GM21526 (cell line): ENCODE results near the gene NRF1.
"Not testable (repeated sequence)": the region's sequence is repeated elsewhere in the genome, so short reads cannot be mapped to it uniquely, and the experiment has no call there.

Experiments used
- ATAC-seq: cut with Tn5 transposase; IDR thresholded peaks from one replicate; pipeline ENCODE4 v1.9.1; 2021; ENCODE audit warnings: moderate library complexity; ENCODE audit not compliant: unreplicated experiment, low FRiP score

NRF1 gene

DNA sequence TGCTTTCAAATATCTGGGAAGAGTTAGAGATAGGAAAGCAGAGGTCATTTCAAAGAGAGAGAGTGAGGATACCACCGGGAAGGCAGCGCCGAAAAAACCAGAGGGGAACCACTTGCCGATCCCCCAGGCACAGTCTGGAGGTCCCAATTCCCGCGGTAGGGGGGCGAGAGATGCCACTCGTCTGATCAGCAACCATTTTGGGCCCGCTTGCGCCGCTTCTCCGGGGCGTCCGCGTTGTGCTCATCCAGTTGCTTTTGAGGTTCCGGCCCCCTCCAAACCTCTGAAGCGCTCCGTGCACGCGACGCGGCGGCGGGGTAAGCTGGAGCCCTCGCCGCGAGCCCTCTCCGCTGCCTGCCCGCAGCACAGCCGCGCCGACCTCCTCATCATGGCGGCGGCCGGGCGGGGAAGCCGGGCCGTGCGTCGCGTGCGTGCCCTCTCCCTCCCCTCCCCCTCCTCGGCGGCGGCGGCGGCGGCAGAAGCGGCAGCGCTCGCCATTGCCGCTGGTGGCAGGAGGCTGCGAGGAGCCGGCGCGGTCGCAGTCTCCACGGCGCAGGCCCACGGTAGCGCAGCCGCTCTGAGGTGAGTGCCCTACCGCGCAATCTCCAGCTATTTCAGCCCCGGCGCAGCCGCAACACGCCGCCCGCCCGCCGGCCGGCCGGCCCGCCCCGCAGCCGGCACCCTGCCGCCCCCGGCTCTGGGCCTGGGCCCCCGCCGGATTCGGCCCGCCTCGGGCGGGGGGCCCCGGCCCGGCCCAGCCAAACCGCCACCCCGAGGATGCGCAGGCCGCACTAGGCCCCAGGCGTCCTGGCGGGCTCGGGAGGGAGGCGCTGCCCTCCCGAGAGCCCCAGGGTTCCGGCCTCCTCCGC, at the start of gene NRF1:
Gene NRF1 (plus strand): TSS at position 475 of the 866 bp plus-strand sequence. CDS start 45,632 bp downstream, outside the sequence.
- peak; percentile 60 for ATAC-seq

DNA sequence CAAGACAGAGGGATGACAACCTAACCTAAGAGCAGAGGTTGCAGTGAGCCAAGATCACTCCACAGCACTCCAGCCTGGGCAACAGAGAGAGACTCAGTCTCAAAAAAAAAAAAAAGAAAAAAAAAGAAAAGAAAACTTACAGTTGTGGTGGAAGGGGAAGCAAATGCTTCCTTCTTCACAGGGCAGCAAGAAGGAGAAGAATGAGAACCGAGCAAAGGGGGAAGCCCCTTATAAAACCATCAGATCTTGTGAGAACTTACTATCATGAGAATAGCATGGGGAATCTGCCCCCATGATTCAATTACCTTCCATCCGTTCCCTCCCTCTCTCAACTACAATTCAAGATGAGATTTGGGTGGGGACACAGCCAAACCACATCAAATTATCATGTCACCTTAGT, 45.2 kb upstream of the NRF1 start:
- not testable (repeated sequence) for ATAC-seq

DNA sequence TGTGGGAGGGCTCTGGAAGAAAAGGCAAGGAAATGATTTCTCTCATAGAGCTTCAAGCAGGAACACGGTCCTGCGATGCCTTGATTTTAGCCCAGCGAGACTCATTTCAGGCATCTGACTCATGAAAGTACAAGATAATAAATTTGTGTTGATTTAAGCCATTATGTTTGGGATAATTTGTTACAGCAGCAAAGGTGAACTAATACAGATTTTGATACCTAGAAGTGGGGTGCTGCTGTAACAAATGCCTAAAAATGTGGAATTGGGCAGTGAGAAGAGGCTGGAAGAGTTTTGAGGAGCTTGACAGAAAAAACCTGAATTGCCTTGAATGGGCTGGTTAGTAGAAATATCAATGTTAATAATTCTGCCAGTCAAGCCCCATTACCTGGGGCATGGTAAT, 44.1 kb upstream of the NRF1 start:
- no peak for ATAC-seq

DNA sequence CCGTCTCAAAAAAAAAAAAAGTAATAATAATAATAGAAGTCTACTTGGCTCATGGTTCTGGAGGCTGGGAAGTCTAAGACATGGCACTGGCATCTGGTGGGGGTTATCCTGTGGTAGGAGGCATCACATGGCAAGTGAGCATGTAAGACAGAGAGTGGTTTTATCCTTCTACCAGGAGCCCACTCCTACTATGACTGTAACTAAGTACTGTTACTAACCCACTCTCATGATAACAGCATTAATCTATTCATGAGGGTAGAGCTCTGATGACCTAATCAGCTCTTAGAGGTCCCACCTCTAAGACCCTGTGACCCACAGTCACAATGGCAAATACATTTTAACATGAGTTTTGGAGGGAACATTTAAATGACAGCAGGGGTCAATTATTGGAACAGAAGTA, 43.3 kb upstream of the NRF1 start:
- ATAC-seq, result no peak

DNA sequence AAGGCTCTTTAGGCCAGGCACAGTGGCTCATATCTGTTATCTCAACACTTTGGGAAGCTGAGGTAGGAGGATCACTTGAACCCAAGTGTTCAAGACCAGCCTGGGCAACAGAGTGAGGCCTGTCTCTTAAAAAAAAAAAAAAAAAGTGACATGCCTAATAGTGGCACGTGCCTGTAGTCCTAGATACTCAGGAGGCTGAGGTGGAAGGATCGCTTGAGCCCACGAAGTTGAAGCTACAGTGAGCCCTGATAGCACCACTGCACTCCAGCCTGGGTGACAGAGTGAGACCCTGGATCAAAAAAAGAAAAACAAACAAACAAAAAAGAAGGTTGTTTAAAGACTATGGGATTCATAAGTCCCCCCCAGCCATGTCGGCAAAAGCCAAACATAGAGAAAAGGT, 42.2 kb upstream of the NRF1 start:
- no peak for ATAC-seq

DNA sequence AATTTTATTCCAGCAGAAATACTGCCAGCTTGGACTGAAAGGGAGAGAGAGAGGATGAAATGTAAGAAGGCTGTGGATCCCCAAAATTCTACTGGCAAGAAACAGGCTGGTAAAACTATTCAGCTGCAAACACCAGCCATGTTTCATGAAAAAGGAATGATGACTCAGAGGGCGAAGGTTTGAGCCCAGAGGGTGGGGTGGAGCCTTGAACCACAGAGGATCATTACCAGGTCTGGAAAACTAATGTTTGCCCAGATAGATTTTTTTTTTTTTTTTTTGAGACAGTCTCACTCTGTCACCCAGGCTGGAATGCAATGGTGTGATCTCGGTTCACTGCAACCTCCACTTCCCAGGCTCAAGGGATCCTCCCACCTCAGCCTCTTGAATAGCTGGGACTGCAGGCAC, 41.7 kb upstream of the NRF1 start:
- no peak for ATAC-seq

DNA sequence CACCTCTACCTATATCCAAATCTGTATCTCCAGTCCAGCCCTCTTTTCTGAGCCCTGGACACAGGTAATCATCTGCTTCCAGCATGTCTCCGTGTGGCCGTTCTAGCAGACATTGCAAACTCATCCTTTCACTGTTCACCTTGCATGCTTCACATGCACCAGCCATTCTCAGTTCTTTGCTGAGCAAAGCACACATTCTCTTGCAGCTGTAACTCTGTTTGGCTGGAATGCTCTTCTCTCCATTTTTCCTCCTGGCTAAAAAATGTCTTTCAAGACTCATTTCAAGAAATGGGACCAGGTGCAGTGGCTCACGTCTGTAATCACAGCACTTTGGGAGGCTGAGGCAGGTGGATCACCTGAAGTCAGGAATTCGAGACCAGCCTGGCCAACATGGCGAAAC, 40.3 kb upstream of the NRF1 start:
- no peak for ATAC-seq

DNA sequence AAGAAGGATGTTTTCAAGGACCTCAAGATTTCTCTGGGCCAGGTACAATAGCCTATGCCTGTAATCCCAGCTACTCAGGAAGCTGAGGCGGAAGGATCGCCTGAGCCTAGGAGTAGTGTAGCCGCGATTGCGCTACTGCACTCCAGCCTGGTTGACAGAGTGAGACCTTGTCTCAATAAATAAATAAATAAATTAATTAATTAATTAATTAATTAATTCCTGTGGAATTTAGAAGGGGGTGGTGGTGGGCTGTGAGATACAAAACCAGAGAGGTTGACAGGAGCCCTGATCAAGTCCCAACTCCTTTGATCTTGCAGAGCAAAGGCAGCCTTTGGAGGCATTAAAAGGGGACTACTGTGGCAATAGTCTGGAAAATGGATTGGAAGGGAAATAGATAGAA, 39.3 kb upstream of the NRF1 start:
- ATAC-seq, result no peak

DNA sequence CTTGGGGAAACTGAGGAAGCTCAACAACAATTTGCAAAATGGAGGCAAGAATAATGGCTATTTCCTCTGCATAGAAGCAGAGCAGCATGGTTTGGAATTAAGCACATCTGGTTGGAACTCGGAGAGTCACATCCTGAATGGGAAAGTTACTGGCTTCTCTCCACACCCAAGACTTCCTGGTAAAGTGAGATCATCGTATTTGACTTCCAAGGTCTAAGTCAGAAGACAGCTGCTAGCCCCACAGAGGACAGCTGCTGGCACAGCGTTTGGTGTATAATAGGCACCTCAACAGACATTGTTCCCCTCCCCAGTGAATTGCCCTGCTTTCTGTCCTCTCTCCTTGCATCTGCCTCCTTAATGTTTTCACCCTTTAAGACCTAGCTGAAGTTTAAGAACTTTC, 37.0 kb upstream of the NRF1 start:
- ATAC-seq, result no peak

DNA sequence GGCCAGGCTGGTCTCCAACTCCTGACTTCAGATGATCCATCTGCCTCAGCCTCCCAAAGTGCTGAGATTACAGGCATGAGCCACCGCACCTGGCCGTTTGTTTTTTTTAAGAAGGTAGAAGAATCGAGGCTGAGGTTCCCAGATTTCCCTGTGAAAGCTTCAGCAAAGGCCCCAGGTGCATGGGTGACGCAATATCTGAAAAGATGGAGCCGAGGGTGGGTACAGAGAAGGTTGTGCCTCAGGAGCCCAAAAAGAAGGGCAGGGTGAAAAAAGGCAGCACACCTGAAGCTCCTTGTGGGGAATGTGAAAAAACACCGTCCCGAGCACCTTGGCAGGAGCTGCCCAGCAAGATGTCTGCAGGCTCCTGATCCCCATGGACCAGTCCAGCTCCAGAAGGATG, 35.8 kb upstream of the NRF1 start:
- no peak for ATAC-seq

DNA sequence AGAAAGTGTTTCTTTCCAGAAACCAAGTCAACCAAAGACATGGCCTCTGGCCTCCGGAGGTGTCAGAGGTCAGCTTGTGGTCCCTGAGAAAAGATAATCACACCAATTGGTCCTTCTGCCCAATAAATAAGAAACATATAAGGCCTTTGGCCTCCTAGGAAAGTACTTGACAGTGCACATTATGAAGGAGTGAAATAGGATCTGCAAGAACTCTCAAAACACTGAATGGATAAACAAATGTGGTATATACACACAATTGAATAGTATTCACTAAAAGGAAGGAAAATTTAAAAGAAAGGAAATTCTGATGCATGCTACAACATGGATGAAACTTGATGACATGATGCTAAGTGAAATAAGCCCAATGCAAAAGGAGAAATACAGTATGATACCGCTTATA, 35.4 kb upstream of the NRF1 start:
- ATAC-seq, result no peak

DNA sequence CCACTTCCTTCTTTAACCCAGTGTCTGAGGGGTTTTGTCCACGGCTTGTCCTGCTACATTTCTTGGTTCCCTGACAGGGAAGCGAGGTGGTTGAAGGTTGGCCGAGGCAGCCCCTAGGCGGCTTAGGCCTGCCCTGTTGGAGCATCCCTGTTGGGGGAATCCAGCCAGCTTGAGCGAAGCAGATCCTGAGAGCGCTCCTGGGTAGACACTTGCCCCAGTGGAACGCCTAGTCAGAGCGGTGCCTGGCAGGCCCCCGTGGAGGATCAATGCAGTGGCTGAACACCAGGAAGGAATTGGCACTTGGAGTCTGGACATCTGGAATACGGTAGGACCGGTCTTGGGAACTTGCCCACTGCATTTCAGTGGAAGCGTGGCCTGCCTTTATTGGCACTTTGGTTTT, 32.7 kb upstream of the NRF1 start:
- no peak for ATAC-seq

DNA sequence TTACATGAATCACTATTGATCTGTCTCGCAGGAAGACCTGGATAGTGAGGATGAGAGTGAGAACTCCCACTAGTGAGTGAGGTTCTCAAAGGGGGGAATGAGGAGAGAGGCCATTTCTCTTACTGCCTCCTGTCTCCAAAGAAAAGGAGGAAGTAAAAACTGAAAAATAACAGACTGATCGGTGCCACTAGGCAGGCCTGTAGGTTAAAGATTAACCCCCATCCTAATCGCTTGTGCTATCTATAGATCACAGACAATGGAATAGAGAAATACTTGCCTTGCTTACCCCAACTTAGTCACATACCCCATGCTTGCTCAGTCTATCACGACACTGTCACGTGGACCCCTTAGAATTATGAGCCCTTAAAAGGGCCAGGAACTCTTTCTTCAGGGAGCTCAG, 25.3 kb upstream of the NRF1 start:
- not testable (repeated sequence) for ATAC-seq

DNA sequence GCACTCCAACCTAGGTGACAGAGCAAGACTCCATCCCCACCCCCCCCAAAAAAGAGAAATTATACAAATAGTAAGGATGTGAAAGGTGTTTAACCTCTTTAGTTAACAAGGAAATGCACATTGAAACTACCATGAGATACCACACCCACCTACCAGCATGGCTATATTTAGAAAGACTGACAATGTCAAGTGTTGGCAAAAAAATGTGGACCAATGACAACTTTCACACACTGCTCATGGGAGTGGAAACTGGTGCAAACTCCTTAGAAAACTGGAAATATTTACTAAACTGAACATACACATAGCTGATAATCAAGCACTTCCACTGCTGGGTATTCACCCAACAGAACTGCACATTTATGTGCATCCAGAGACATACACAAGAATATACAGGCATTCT, 23.3 kb upstream of the NRF1 start:
- no peak for ATAC-seq

DNA sequence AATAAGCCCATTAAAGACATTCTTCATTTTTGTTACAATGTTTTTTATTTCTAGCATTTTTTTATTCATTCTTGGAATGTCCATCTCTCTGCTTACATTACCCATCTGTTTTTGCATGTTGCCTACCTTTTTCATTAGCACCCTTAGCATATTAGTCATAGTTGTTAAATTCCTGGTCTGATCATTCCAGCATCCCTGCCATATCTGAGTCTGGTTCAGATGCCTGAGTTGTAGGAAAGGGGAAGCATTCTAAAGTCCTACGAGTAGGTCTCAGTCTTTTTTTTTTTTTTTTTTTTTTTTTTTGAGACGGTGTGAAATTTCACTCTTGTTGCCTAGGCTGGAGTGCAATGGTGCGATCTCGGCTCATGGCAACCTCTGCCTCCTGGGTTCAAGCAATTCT, 19.7 kb upstream of the NRF1 start:
- no peak for ATAC-seq

DNA sequence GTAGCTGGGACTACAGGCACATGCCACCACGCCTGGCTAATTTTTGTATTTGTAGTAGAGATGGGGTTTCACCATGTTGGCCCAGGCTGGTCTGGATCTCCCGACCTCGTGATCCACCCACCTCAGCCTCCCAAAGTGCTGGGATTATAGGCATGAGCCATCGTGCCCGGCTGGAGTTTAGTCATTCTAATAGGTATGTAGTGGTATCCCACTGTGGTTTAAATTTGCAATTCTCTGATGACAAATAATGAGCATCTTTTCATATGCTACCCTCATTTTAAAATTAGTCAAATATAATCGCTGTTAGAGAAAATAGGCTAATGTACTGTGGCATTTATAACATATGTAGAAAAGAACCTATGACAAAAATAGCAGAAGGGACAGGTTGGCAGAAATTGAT, 15.1 kb upstream of the NRF1 start:
- ATAC-seq, result not testable (repeated sequence)

DNA sequence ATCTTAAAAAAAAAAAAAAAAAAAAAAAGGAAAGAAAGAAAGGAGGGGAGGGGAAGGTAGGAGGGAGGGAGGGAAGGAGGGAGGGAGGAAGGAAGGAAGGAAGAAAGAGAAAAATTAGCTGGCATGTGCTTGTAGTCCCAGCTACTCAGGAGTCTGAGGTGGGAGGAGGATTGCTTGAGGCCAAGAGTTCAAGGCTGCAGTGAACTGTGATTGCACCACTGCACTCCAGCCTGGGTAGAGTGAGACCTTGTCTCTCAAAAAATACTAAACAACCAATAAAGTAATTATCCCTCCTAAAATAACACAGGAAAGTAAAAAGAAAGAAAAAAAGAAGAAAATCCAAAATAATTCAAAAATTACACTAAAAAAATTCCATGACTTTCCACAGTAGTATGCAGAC, 13.8 kb upstream of the NRF1 start:
- ATAC-seq, result no peak

DNA sequence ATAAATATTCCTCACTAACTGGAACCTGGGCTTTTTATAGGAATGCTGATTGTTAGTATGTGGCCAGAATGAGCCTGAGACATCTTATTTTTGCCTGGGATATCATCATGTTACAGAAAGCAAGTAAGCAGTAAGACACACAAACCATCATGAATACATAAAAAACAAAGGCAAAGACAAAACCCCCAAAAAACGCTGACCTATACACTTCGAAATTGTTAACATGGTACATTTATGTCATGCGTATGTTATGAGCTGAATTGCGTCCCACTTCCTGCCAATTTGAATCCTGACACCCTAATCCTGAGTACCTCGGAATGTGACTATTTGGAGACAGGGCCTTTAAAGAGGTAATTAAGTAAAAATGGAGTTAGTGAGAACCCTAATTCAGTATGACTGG, 12.3 kb upstream of the NRF1 start:
- ATAC-seq, result no peak

DNA sequence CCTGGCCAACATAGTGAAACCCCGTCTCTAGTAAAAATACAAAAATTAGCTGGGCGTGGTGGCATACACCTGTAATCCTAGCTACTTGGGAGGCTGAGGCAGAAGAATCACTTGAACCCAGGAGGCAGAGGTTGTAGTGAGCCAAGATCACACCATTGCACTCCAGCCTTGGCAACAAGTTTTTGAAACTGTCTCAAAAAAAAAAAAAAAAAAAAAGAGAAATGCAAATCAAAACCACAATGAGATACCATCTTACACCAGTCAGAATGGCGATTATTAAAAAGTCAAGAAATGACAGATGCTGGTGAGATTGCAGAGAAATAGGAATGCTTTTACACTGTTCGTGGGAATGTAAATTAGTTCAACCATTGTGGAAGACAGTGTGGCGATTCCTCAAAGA, 7.9 kb upstream of the NRF1 start:
- not testable (repeated sequence) for ATAC-seq

DNA sequence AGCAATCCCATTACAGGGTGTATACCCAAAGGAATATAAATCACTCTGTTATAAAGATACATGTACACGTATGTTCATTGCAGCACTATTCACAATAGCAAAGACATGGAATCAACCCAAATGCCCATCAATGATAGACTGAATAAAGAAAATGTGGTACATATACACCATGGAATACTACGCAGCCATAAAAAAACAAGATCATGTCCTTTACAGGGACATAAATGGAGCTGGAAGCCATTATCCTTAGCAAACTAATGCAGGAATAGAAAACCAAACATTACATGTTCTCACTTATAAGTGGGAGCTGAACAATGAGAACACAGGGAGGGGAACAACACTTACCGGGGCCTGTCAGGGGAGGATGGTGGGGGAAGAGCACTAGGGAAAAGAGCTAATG, 7.5 kb upstream of the NRF1 start:
- not testable (repeated sequence) for ATAC-seq

DNA sequence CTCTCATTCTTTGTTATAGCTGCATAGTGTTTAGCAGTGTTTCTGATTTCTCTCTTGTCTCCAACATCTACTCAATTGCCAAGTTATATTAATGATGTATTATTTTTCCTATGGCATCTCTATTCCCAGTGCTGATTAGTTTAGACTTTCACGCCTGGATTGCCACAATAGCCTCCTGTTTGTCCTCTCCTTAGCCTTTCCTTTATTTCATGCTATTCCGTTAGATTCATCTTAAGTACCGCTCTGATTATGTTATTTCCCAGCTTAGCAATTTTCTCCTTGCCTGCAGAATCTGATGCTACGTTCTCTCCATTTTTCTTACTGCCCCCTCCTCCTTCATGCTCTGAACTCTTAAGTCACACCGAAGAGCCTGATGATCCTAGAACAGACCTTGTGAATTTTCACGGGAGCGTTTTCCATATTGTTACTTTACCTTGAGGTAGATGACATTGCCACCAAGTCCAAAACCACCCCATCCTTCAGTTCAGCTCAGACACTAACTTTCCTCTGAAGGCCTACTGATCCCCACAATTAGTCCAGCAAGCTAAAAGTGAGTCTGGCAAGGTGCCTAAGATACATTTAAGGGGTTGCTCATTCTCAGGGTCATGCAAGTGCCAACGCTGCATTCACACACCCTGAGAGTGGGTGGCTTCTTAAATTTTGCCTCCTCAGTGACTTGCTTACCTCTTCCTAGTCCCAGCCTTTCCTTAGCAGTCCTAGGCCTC, 6.6 kb upstream of the NRF1 start:
- ATAC-seq, result no peak
